Testis (tissue), 2 donors: ENCODE measurements around the gene MECP2.

ENCODE experiments used
- CTCF ChIP-seq, 3 experiments: fragments of 450-650 bp in 2 of 3; fragments of 200-600 bp in 1 of 3; sonication (generic) in 1 of 3; IDR thresholded peaks; one replicate each; pipeline ENCODE4 v1.5.1; 2016 to 2019; ENCODE audit warnings: antibody characterized with exemption in 3 of 3, mild to moderate bottlenecking in 2 of 3, moderate library complexity in 1 of 3
- POLR2A ChIP-seq: fragments of 450-650 bp; IDR thresholded peaks from one replicate; pipeline ENCODE4 v1.6.1; 2017; ENCODE audit warnings: antibody characterized with exemption, mild to moderate bottlenecking, moderate library complexity

DNA sequence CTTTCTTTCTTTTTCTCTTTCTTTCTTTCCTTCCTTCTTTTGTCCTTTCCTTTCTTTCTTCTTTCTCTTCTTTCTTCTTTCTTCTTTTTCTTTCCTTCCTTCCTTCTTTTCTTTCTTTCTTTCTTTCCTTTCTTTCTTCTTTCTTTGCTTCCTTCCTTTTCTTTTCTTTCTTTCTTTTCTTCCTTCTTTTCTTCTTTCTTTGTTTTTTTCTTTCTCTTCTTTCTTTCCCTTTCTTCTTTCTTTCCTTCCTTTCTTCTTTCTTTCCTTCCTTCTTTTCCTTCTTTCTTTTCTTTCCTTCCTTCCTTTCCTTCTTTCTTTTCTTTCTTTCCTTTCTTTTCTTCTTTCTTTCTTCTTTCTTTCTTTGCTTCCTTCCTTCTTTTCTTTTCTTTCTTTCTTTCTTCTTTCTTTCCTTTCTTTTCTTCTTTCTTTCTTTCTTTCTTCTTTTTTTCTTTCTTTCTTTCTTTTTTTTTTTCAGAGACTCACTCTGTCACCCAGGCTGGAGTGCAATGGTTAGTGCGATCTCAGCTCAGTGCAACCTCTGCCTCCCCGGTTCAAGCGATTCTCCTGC lies 106.4 kb downstream of the MECP2 start:
- TF ChIP-seq CTCF (IDR thresholded peaks at IDR 0.05) (no peak), POLR2A (no peak)
